ENCODE results near the gene ESD.

The ESD gene

GRCh38 chr13:46735425-46735824 is 61.5 kb downstream of the ESD start:
- POLR2A ChIA-PET: no interaction called here
- no peak overlapping the region for H3K4me3 ChIP-seq (ENCODE audit: low read depth, low read length)
- TF ChIP-seq CTCF (IDR thresholded peaks at IDR 0.05; ENCODE audit: insufficient read depth, low read length, missing control alignments): no peak
- DNase-seq (ENCODE audit: low read depth, low spot score): no peak
- CTCF ChIA-PET: interaction anchor here (1.4 to 2.6 kb wide), 2 partner anchors 15 to 184 kb away, joined by 6 to 9 read pairs; no protein-coding TSS in a partner anchor

GRCh38 chr13:46731535-46731934 is 65.4 kb downstream of the ESD start:
- no peak overlapping the region for H3K4me3 ChIP-seq (ENCODE audit: low read depth, low read length)
- ChIA-PET CTCF (interaction anchor here (1.9 to 2.7 kb wide), 2 partner anchors 10 to 180 kb away, joined by 5 to 14 read pairs; no protein-coding TSS in a partner anchor), POLR2A (no interaction called here)
- no peak for DNase-seq (ENCODE audit: low read depth, low spot score)
- TF ChIP-seq CTCF (IDR thresholded peaks at IDR 0.05; ENCODE audit: insufficient read depth, low read length, missing control alignments): no peak

GRCh38 chr13:46728777-46729176 is 68.2 kb downstream of the ESD start:
- TF ChIP-seq CTCF (IDR thresholded peaks at IDR 0.05; ENCODE audit: insufficient read depth, low read length, missing control alignments): no peak
- CTCF ChIA-PET: interaction anchor here (0.7 to 2.8 kb wide), 3 partner anchors 15 to 239 kb away, joined by 3 to 12 read pairs (median 3); no protein-coding TSS in a partner anchor
- no peak for DNase-seq (ENCODE audit: low read depth, low spot score)
- POLR2A ChIA-PET: no interaction called here
- H3K4me3 ChIP-seq (ENCODE audit: low read depth, low read length): no peak overlapping the region

- DNase-seq (ENCODE audit: low read depth, low spot score): no peak
- H3K4me3 ChIP-seq (ENCODE audit: low read depth, low read length): no peak overlapping the region
- POLR2A ChIA-PET: no interaction called here
- CTCF ChIA-PET: interaction anchor here (0.9 to 2.9 kb wide), 5 partner anchors 10 to 235 kb away, joined by 3 to 15 read pairs (median 4); no protein-coding TSS in a partner anchor
- no peak for TF ChIP-seq CTCF (IDR thresholded peaks at IDR 0.05; ENCODE audit: insufficient read depth, low read length, missing control alignments)
These were observed 70.6 kb downstream of the ESD start for GRCh38 chr13:46726347-46726746.

Measured in AG04449 (cell line).